ENCODE results near the gene CHCHD6.

Gene CHCHD6

GRCh38 chr3:126880901-126881300 is 176.9 kb downstream of the CHCHD6 start:
- Histone ChIP-seq H3K36me3 (ENCODE audit: insufficient read depth, low read length) (no peaks in the 10 kb centered on the region), H3K79me2 (ENCODE audit: insufficient read depth, low read length) (no peaks in the 10 kb centered on the region), H3K9ac (ENCODE audit: low read depth, low read length) (no peak overlapping the region), H3K27ac (ENCODE audit: low read length) (no peak overlapping the region), H3K4me3 (ENCODE audit: low read depth in 1 of 2, low read length in 2 of 2) (no peak overlapping the region), H3K9me3 (ENCODE audit: insufficient read depth, low read length, severe bottlenecking) (no peaks in the 10 kb centered on the region), H2AFZ (ENCODE audit: low read depth, low read length) (no peak overlapping the region), H3K27me3 (ENCODE audit: insufficient read depth, low read length, poor library complexity) (no peaks in the 10 kb centered on the region), H3K4me1 (ENCODE audit: insufficient read depth, low read length) (no peaks in the 10 kb centered on the region), H4K20me1 (ENCODE audit: insufficient read depth, low read length) (peaks cover 12% of the 10 kb centered on the region), H3K4me2 (ENCODE audit: insufficient read depth, low read length) (no peak overlapping the region)
- ATAC-seq (ENCODE audit: insufficient read depth, low read depth) (no peak), DNase-seq (no peak)
- TF ChIP-seq CTCF (IDR thresholded peaks at IDR 0.05; ENCODE audit: borderline replicate concordance, extremely low read depth, low read length, poor library complexity, severe bottlenecking) (no peak), EZH2 (IDR thresholded peaks at IDR 0.05; ENCODE audit: borderline replicate concordance, low read depth, low read length, severe bottlenecking) (no peak)

GRCh38 chr3:126881861-126882260 is 177.8 kb downstream of the CHCHD6 start:
- Histone ChIP-seq H3K4me2 (ENCODE audit: insufficient read depth, low read length) (no peak overlapping the region), H3K27me3 (ENCODE audit: insufficient read depth, low read length, poor library complexity) (no peaks in the 10 kb centered on the region), H3K27ac (ENCODE audit: low read length) (no peak overlapping the region), H3K9ac (ENCODE audit: low read depth, low read length) (no peak overlapping the region), H4K20me1 (ENCODE audit: insufficient read depth, low read length) (peaks cover 12% of the 10 kb centered on the region), H3K36me3 (ENCODE audit: insufficient read depth, low read length) (no peaks in the 10 kb centered on the region), H3K79me2 (ENCODE audit: insufficient read depth, low read length) (no peaks in the 10 kb centered on the region), H3K4me1 (ENCODE audit: insufficient read depth, low read length) (no peaks in the 10 kb centered on the region), H3K9me3 (ENCODE audit: insufficient read depth, low read length, severe bottlenecking) (no peaks in the 10 kb centered on the region), H2AFZ (ENCODE audit: low read depth, low read length) (no peak overlapping the region), H3K4me3 (ENCODE audit: low read depth in 1 of 2, low read length in 2 of 2) (no peak overlapping the region)
- DNase-seq: no peak
- ATAC-seq (ENCODE audit: insufficient read depth, low read depth): no peak
- TF ChIP-seq EZH2 (IDR thresholded peaks at IDR 0.05; ENCODE audit: borderline replicate concordance, low read depth, low read length, severe bottlenecking) (no peak), CTCF (IDR thresholded peaks at IDR 0.05; ENCODE audit: borderline replicate concordance, extremely low read depth, low read length, poor library complexity, severe bottlenecking) (no peak)

GRCh38 chr3:126883241-126883640 is 179.2 kb downstream of the CHCHD6 start:
- no peak overlapping the region for H3K4me3 ChIP-seq (ENCODE audit: low read depth in 1 of 2, low read length in 2 of 2)
- DNase-seq (no peak), ATAC-seq (ENCODE audit: insufficient read depth, low read depth) (no peak)
- no peak overlapping the region for H3K9ac ChIP-seq (ENCODE audit: low read depth, low read length)
- H3K4me1 ChIP-seq (ENCODE audit: insufficient read depth, low read length): no peaks in the 10 kb centered on the region
- H4K20me1 ChIP-seq (ENCODE audit: insufficient read depth, low read length): peaks cover 12% of the 10 kb centered on the region
- no peaks in the 10 kb centered on the region for H3K9me3 ChIP-seq (ENCODE audit: insufficient read depth, low read length, severe bottlenecking)
- H3K27me3 ChIP-seq (ENCODE audit: insufficient read depth, low read length, poor library complexity): no peaks in the 10 kb centered on the region
- H3K79me2 ChIP-seq (ENCODE audit: insufficient read depth, low read length): no peaks in the 10 kb centered on the region
- H3K4me2 ChIP-seq (ENCODE audit: insufficient read depth, low read length): no peak overlapping the region
- H2AFZ ChIP-seq (ENCODE audit: low read depth, low read length): no peak overlapping the region
- H3K27ac ChIP-seq (ENCODE audit: low read length): no peak overlapping the region
- no peaks in the 10 kb centered on the region for H3K36me3 ChIP-seq (ENCODE audit: insufficient read depth, low read length)
- no peak for TF ChIP-seq EZH2 (IDR thresholded peaks at IDR 0.05; ENCODE audit: borderline replicate concordance, low read depth, low read length, severe bottlenecking)
- TF ChIP-seq CTCF (IDR thresholded peaks at IDR 0.05; ENCODE audit: borderline replicate concordance, extremely low read depth, low read length, poor library complexity, severe bottlenecking): no peak

- DNase-seq (no peak), ATAC-seq (ENCODE audit: insufficient read depth, low read depth) (no peak)
- H3K27me3 ChIP-seq (ENCODE audit: insufficient read depth, low read length, poor library complexity): no peaks in the 10 kb centered on the region
- no peaks in the 10 kb centered on the region for H3K4me1 ChIP-seq (ENCODE audit: insufficient read depth, low read length)
- H3K9me3 ChIP-seq (ENCODE audit: insufficient read depth, low read length, severe bottlenecking): no peaks in the 10 kb centered on the region
- H3K36me3 ChIP-seq (ENCODE audit: insufficient read depth, low read length): peaks cover 15% of the 10 kb centered on the region; the same call in 1 of the 2 replicates
- H4K20me1 ChIP-seq (ENCODE audit: insufficient read depth, low read length): peaks cover 16% of the 10 kb centered on the region
- no peak overlapping the region for H3K4me3 ChIP-seq (ENCODE audit: low read depth in 1 of 2, low read length in 2 of 2)
- no peak overlapping the region for H3K4me2 ChIP-seq (ENCODE audit: insufficient read depth, low read length)
- no peak for TF ChIP-seq EZH2 (IDR thresholded peaks at IDR 0.05; ENCODE audit: borderline replicate concordance, low read depth, low read length, severe bottlenecking)
- TF ChIP-seq CTCF (IDR thresholded peaks at IDR 0.05; ENCODE audit: borderline replicate concordance, extremely low read depth, low read length, poor library complexity, severe bottlenecking): no peak
- no peak overlapping the region for H3K9ac ChIP-seq (ENCODE audit: low read depth, low read length)
- no peak overlapping the region for H2AFZ ChIP-seq (ENCODE audit: low read depth, low read length)
- no peak overlapping the region for H3K27ac ChIP-seq (ENCODE audit: low read length)
- H3K79me2 ChIP-seq (ENCODE audit: insufficient read depth, low read length): no peaks in the 10 kb centered on the region
Observed at GRCh38 chr3:126885425-126885824, 181.4 kb downstream of the CHCHD6 start.

Measured in DND-41 (cell line).